Measurements from ENCODE around the gene SETD2.

DNA sequence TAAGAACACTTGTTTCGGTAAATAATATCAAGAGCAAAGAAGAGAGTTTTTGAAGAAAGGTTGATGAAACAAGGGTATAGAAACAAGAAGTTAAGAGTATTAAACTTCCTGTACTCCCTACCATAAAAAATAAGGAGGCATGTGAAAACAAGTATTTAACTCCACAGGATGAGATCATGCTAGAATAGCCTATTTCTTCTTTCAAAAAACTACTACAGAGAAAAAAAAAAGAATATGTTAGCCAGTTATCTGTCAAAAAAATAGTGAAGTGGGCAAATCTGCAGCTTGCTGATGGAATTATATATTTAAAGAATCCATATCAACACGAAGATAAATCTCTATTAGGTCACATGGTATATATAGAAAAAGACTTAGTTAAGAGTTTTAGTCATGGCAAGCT lies 33.4 kb downstream of the SETD2 start:
- TF ChIP-seq POLR2A (IDR thresholded peaks at IDR 0.05; ENCODE audit: low read depth, low read length) (no peak), POLR2AphosphoS5 (IDR thresholded peaks at IDR 0.05; ENCODE audit: low read depth, low read length) (no peak), TAF1 (IDR thresholded peaks at IDR 0.05; ENCODE audit: borderline replicate concordance, low read depth, low read length) (no peak)

Data from GM12892 (cell line).